ENCODE data around the gene NUDT1.

NUDT1 gene

GRCh38 chr7:2296832-2297231 is 54.8 kb downstream of the NUDT1 start:
- Histone ChIP-seq H3K27me3 (ENCODE audit: insufficient read depth, poor library complexity, severe bottlenecking) (no peaks in the 10 kb centered on the region), H3K4me3 (replicated peaks; ENCODE audit: insufficient read depth, low read length) (no peak overlapping the region), H3K27ac (replicated peaks) (no peak overlapping the region)
- TF ChIP-seq GABPA (IDR thresholded peaks at IDR 0.05; ENCODE audit: low read depth) (no peak), CTCF (IDR thresholded peaks at IDR 0.05; ENCODE audit: insufficient read depth, low read length) (no peak), REST (IDR thresholded peaks at IDR 0.05; ENCODE audit: insufficient replicate concordance, low read depth) (no peak), POLR2AphosphoS5 (IDR thresholded peaks at IDR 0.05; ENCODE audit: low read depth) (no peak), SPI1 (IDR thresholded peaks at IDR 0.05; ENCODE audit: borderline replicate concordance, low read depth) (no peak)
- DNase-seq (ENCODE audit: low read depth in 1 of 2, low spot score in 1 of 2): no peak

- Histone ChIP-seq H3K27me3 (ENCODE audit: insufficient read depth, poor library complexity, severe bottlenecking) (no peaks in the 10 kb centered on the region), H3K27ac (replicated peaks) (no peak overlapping the region), H3K4me3 (replicated peaks; ENCODE audit: insufficient read depth, low read length) (no peak overlapping the region)
- no peak for DNase-seq (ENCODE audit: low read depth in 1 of 2, low spot score in 1 of 2)
- TF ChIP-seq POLR2AphosphoS5 (IDR thresholded peaks at IDR 0.05; ENCODE audit: low read depth) (no peak), SPI1 (IDR thresholded peaks at IDR 0.05; ENCODE audit: borderline replicate concordance, low read depth) (no peak), GABPA (IDR thresholded peaks at IDR 0.05; ENCODE audit: low read depth) (no peak), REST (IDR thresholded peaks at IDR 0.05; ENCODE audit: insufficient replicate concordance, low read depth) (no peak), CTCF (IDR thresholded peaks at IDR 0.05; ENCODE audit: insufficient read depth, low read length) (no peak)
These were observed 57.3 kb downstream of the NUDT1 start for GRCh38 chr7:2299131-2299829.

- Histone ChIP-seq H3K27ac (replicated peaks) (no peak overlapping the region), H3K27me3 (ENCODE audit: insufficient read depth, poor library complexity, severe bottlenecking) (no peaks in the 10 kb centered on the region), H3K4me3 (replicated peaks; ENCODE audit: insufficient read depth, low read length) (no peak overlapping the region)
- DNase-seq (ENCODE audit: low read depth in 1 of 2, low spot score in 1 of 2): no peak
- TF ChIP-seq GABPA (IDR thresholded peaks at IDR 0.05; ENCODE audit: low read depth) (no peak), REST (IDR thresholded peaks at IDR 0.05; ENCODE audit: insufficient replicate concordance, low read depth) (no peak), CTCF (IDR thresholded peaks at IDR 0.05; ENCODE audit: insufficient read depth, low read length) (no peak), POLR2AphosphoS5 (IDR thresholded peaks at IDR 0.05; ENCODE audit: low read depth) (no peak), SPI1 (IDR thresholded peaks at IDR 0.05; ENCODE audit: borderline replicate concordance, low read depth) (no peak)
These were observed 58.0 kb downstream of the NUDT1 start for GRCh38 chr7:2299870-2300512.
